Hematopoietic multipotent progenitor cell treated with erythropoietin and hydrocortisone succinate and interleukin-3 and kit ligand, for 4 days (in vitro differentiated cells): ENCODE results near the gene AJM1.

Experiments used
- DNase-seq: peaks from one replicate; pipeline ENCODE4 v3.0.0-alpha.2; 2015

AJM1 gene

GRCh38 chr9:136808075-136808805 is 34.0 kb upstream of the AJM1 start:
- DNase-seq, result peak; percentile 47

- DNase-seq, result peak; percentile 49
Measured at GRCh38 chr9:136808806-136809158, 33.5 kb upstream of the AJM1 start.

- no peak for DNase-seq
Measured at GRCh38 chr9:136814725-136815421, 27.4 kb upstream of the AJM1 start.

- no peak for DNase-seq
Measured at GRCh38 chr9:136815422-136815782, 26.9 kb upstream of the AJM1 start.

GRCh38 chr9:136820971-136821825 is 21.1 kb upstream of the AJM1 start:
- peak; percentile 49 for DNase-seq

- DNase-seq, result no peak
Measured at GRCh38 chr9:136821826-136822544, 20.3 kb upstream of the AJM1 start.

GRCh38 chr9:136823136-136824046 is 18.9 kb upstream of the AJM1 start:
- no peak for DNase-seq

GRCh38 chr9:136824496-136825225 is 17.6 kb upstream of the AJM1 start:
- no peak for DNase-seq

GRCh38 chr9:136825295-136826187 is 16.7 kb upstream of the AJM1 start:
- DNase-seq, result no peak

GRCh38 chr9:136826188-136826541 is 16.1 kb upstream of the AJM1 start:
- DNase-seq, result no peak

GRCh38 chr9:136826703-136827582 is 15.3 kb upstream of the AJM1 start:
- no peak for DNase-seq

- DNase-seq, result no peak
Measured at GRCh38 chr9:136827794-136828473, 14.3 kb upstream of the AJM1 start.

GRCh38 chr9:136828474-136829140 is 13.7 kb upstream of the AJM1 start:
- no peak for DNase-seq

GRCh38 chr9:136829412-136829811 is 12.9 kb upstream of the AJM1 start:
- DNase-seq, result no peak

- no peak for DNase-seq
Measured at GRCh38 chr9:136829981-136830885, 12.0 kb upstream of the AJM1 start.

GRCh38 chr9:136831002-136831719 is 11.1 kb upstream of the AJM1 start:
- DNase-seq, result no peak
